Colonic mucosa (tissue), 4 donors: Measurements from ENCODE around the gene UTP11. TPM values are rescaled to one million over a fixed set of nuclear protein-coding genes. Genes with fewer than 3 reads are reported as not detected.

Source experiments
- DNase-seq: peaks from one replicate; pipeline ENCODE4 v3.0.0-alpha.2; 2020
- H3K27ac ChIP-seq: fragments of 200-600 bp; one replicate; pipeline ENCODE4 v1.8.0; 2021
- H3K27me3 ChIP-seq: fragments of 200-600 bp; one replicate; pipeline ENCODE4 v1.8.0; 2021
- H3K36me3 ChIP-seq: fragments of 200-600 bp; one replicate; pipeline ENCODE4 v1.8.0; 2021
- H3K4me1 ChIP-seq: fragments of 200-600 bp; one replicate; pipeline ENCODE4 v1.8.0; 2021; ENCODE audit warnings: mild to moderate bottlenecking
- H3K4me3 ChIP-seq: fragments of 200-600 bp; one replicate; pipeline ENCODE4 v1.8.0; 2021
- H3K9ac ChIP-seq, 2 donors: one replicate each; pipeline ENCODE4 v1.7.0; 2013; ENCODE audit warnings: control low read depth in 2 of 2, low read depth in 2 of 2, low read length in 2 of 2
- H3K9me3 ChIP-seq: fragments of 200-600 bp; one replicate; pipeline ENCODE4 v1.8.0; 2021
- intact Hi-C: fragments of 100-400 bp; cut with DNase I; formaldehyde crosslinking; loops from one replicate; pipeline ENCODE4 v1.14.1; 2022
- total RNA-seq, 2 donors: library from RNA; stranded (reverse); fragmentation: NEBNext Ultra II Directional in 1 of 2; extraction: Animal tissue kit (Norgen Biotek cat#: 25700) in 1 of 2; gene quantifications; one replicate each; pipeline ENCODE4 v1.2.1, GENCODE V29; 2021
- TF ChIP-seq, protein P1 (sequence below): fragments of 200-600 bp; IDR thresholded peaks from one replicate; pipeline ENCODE4 v1.8.0; 2022; ENCODE audit warnings: antibody characterized with exemption, mild to moderate bottlenecking
- donor health status: healthy.
- donor health status: DM: no; HTN: no; CAD: no.
- donor health status: DM: no; HTN: no; CAD: no.

Gene UTP11
- total RNA-seq, 2 donors from 2014 or later, result 18.4 to 25.6 TPM

GRCh38 chr1:38005195-38006007 lies 7.1 kb upstream of the UTP11 start, which contains the start of gene FHL3:
Gene FHL3, minus strand, starts transcription at chr1:38005514. Its CDS starts 6,102 bp downstream, at chr1:37999412.
- H3K4me1 ChIP-seq, result no peaks in the 10 kb centered on the region
- peaks cover 10% of the 10 kb centered on the region for H3K27me3 ChIP-seq
- no peaks in the 10 kb centered on the region for H3K9me3 ChIP-seq
- peak within 1 kb of the TSS; percentile 65 for H3K27ac ChIP-seq
- intact Hi-C loops, result no loop called here
- DNase-seq, result no peak
- TF ChIP-seq, protein P1, sequence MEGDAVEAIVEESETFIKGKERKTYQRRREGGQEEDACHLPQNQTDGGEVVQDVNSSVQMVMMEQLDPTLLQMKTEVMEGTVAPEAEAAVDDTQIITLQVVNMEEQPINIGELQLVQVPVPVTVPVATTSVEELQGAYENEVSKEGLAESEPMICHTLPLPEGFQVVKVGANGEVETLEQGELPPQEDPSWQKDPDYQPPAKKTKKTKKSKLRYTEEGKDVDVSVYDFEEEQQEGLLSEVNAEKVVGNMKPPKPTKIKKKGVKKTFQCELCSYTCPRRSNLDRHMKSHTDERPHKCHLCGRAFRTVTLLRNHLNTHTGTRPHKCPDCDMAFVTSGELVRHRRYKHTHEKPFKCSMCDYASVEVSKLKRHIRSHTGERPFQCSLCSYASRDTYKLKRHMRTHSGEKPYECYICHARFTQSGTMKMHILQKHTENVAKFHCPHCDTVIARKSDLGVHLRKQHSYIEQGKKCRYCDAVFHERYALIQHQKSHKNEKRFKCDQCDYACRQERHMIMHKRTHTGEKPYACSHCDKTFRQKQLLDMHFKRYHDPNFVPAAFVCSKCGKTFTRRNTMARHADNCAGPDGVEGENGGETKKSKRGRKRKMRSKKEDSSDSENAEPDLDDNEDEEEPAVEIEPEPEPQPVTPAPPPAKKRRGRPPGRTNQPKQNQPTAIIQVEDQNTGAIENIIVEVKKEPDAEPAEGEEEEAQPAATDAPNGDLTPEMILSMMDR, result no peak
- peak within 1 kb of the TSS; percentile 43 for H3K4me3 ChIP-seq
- peak within 1 kb of the TSS; percentile 4 to 42 for H3K9ac ChIP-seq
- no peaks in the 10 kb centered on the region for H3K36me3 ChIP-seq

GRCh38 chr1:38006008-38006828 lies 6.3 kb upstream of the UTP11 start:
- Histone ChIP-seq H3K9me3 (no peaks in the 10 kb centered on the region), H3K36me3 (no peaks in the 10 kb centered on the region), H3K9ac (no peak overlapping the region), H3K27me3 (peaks cover 10% of the 10 kb centered on the region), H3K4me1 (no peaks in the 10 kb centered on the region), H3K27ac (no peak overlapping the region), H3K4me3 (no peak overlapping the region)
- intact Hi-C loops, result no loop called here
- DNase-seq, result no peak
- TF ChIP-seq, protein P1, result no peak

DNA sequence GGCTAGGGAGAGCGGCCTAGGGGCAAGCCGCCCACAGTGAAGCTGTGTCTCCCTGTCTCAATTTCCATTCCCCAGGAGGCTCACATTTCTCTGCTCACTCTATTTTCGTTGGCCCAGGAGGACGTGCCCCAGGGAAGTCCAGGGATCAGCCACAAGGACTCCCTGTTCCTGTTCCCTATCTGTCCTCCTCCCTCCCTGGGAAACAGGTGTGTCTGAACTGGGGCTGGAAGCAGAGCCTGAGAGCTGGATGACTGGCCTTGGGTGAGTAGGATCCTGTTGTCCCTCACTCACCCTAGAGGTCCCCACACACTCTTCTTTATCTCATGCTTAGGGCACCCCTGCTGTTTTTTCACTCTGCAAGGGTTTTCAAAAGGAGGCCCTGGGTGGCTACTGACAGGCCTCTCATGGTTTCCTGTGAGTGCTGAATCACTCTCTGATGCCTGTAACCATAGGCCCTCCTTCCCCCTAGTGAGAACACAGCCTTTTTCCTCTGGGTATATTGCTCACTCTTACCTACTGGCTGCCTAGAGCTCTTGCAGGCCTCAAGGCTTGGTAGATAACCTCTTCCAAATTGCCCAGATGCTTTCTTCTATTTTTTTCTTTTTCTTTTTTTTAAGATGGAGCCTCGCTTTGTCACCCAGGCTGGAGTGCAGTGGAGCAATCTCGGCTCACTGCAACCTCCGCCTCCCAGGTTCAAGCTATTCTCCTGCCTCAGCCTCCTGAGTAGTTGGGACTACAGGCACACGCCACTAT lies 3.3 kb upstream of the UTP11 start:
- Histone ChIP-seq H3K27ac (no peak overlapping the region), H3K4me1 (no peaks in the 10 kb centered on the region), H3K9ac (no peak overlapping the region), H3K4me3 (no peak overlapping the region), H3K27me3 (peaks cover 7% of the 10 kb centered on the region), H3K36me3 (no peaks in the 10 kb centered on the region), H3K9me3 (no peaks in the 10 kb centered on the region)
- no peak for DNase-seq
- TF ChIP-seq, protein P1, result no peak
- intact Hi-C loops, result no loop called here

GRCh38 chr1:38009841-38010180 lies 2.7 kb upstream of the UTP11 start:
- H3K27me3 ChIP-seq, result peaks cover 2% of the 10 kb centered on the region
- TF ChIP-seq, protein P1, result no peak
- no peak overlapping the region for H3K9ac ChIP-seq
- intact Hi-C loops, result no loop called here
- no peak overlapping the region for H3K27ac ChIP-seq
- H3K36me3 ChIP-seq, result no peaks in the 10 kb centered on the region
- no peaks in the 10 kb centered on the region for H3K9me3 ChIP-seq
- H3K4me1 ChIP-seq, result no peaks in the 10 kb centered on the region
- H3K4me3 ChIP-seq, result no peak overlapping the region
- DNase-seq, result no peak

GRCh38 chr1:38013227-38013622 lies 691 bp downstream of the UTP11 start:
- intact Hi-C loops, result no loop called here
- Histone ChIP-seq H3K27ac (peak overlapping the region; percentile 85), H3K9me3 (no peaks in the 10 kb centered on the region), H3K36me3 (peaks cover 5% of the 10 kb centered on the region), H3K9ac (peak overlapping the region; percentile 89 to 99), H3K4me3 (peak overlapping the region; percentile 81), H3K4me1 (no peaks in the 10 kb centered on the region), H3K27me3 (no peaks in the 10 kb centered on the region)
- TF ChIP-seq, protein P1, result no peak
- no peak for DNase-seq
